ENCODE measurements around the gene CTTNBP2. TPM values are rescaled to one million over a fixed set of nuclear protein-coding genes. Genes with fewer than 3 reads are reported as not detected.

Gene CTTNBP2
- total and polyA plus RNA-seq, 2 of the 13 experiments (the other 11 are each of a cell fraction or from before 2014, with no cell fraction given) = not detected

DNA sequence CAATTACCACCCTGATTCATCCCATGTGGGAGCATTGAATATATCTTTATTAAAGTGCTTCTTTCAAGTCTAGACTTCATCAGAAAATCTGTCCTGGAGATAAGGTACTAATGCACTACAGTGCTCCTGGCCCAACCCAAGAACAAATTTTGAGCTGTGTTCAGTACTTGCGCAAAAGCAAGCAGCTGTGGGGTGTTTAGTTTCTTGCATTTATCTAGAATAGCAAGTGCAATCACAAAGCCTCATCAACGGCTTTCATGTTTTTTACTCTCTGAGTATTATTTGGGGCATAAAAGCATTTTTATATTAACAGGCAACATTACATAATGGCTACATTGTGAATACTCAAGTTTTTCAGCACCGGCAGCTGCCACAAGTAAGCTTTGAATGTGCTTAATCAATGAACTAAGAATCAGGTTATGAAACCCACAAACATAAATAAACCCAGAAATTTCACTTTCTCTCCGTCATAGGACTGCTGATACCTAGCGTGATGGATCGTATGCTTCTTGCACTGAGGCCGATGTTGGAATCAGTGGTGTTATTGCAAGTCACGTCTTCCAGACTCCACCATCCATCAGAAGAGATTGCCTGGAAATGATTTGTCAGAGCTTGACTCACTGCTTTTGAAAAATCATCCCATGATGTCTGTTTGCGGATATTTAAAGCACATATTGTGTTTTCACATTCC is 113.1 kb downstream of the CTTNBP2 start:
- Histone ChIP-seq H3K4me1 (ENCODE audit: insufficient read depth, low read length) (no peaks in the 10 kb centered on the region), H3K4me2 (ENCODE audit: low read depth, low read length) (no peak overlapping the region), H3K36me3 (replicated peaks in 1 of 2; ENCODE audit: control insufficient read depth in 1 of 2, insufficient read depth in 2 of 2, low read length in 2 of 2) (no peaks in the 10 kb centered on the region), H3K9me3 (ENCODE audit: low read length) (no peaks in the 10 kb centered on the region), H3K4me3 (replicated peaks in 1 of 3; ENCODE audit: insufficient read depth in 1 of 3, low read depth in 2 of 3, low read length in 3 of 3) (no peak overlapping the region), H3K9ac (ENCODE audit: insufficient read depth, low read depth, low read length) (no peak overlapping the region), H3K27me3 (ENCODE audit: control insufficient read depth in 1 of 2, insufficient read depth in 2 of 2, low read length in 2 of 2) (no peaks in the 10 kb centered on the region), H2AFZ (ENCODE audit: low read length) (no peak overlapping the region), H3K27ac (ENCODE audit: extremely low read length, insufficient read depth, low read length) (no peak overlapping the region), H3K79me2 (ENCODE audit: insufficient read depth, low read length) (no peaks in the 10 kb centered on the region), H4K20me1 (ENCODE audit: insufficient read depth, low read length) (no peaks in the 10 kb centered on the region)
- 34% methylated on average over 9 of the region's 9 CpGs for WGBS (ENCODE audit: low lambda C conversion rate)
- FAIRE-seq = no peak
- no TSS peak for BruUV-seq (replicated peaks)
- intact Hi-C loops (cut with micrococcal nuclease; ENCODE audit: unreplicated experiment) = no loop called here
- CTCF ChIA-PET (ENCODE audit: low intra/inter-chr PET ratio, low total read pairs) = no interaction called here
- POLR2A ChIA-PET = no interaction called here
- ATAC-seq = no peak
- no peak for DNase-seq (ENCODE audit: low spot score)
- in situ Hi-C loops (cut with HindIII; ENCODE audit: extremely low pct_ligation_motif_present, low pct_unique_long_range_greater_than_20kb) = no loop called here
- TF ChIP-seq SKI (IDR thresholded peaks at IDR 0.05; ENCODE audit: partially characterized antibody) = no peak
- no peak for TF ChIP-seq KLF11 (CRISPR knock-in tag; IDR thresholded peaks at IDR 0.05)
- no peak for TF ChIP-seq PHB2 (IDR thresholded peaks at IDR 0.05; ENCODE audit: partially characterized antibody)
- no peak for TF ChIP-seq TOPORS (CRISPR knock-in tag; IDR thresholded peaks at IDR 0.05)
- no peak for TF ChIP-seq ZNF567 (CRISPR knock-in tag; IDR thresholded peaks at IDR 0.05; ENCODE audit: borderline replicate concordance)
- no peak for TF ChIP-seq MATR3 (CRISPR knock-in tag; IDR thresholded peaks at IDR 0.05)
- no peak for TF ChIP-seq SMAD1 (CRISPR knock-in tag; IDR thresholded peaks at IDR 0.05; ENCODE audit: borderline replicate concordance, low read depth)
- TF ChIP-seq, protein P1, sequence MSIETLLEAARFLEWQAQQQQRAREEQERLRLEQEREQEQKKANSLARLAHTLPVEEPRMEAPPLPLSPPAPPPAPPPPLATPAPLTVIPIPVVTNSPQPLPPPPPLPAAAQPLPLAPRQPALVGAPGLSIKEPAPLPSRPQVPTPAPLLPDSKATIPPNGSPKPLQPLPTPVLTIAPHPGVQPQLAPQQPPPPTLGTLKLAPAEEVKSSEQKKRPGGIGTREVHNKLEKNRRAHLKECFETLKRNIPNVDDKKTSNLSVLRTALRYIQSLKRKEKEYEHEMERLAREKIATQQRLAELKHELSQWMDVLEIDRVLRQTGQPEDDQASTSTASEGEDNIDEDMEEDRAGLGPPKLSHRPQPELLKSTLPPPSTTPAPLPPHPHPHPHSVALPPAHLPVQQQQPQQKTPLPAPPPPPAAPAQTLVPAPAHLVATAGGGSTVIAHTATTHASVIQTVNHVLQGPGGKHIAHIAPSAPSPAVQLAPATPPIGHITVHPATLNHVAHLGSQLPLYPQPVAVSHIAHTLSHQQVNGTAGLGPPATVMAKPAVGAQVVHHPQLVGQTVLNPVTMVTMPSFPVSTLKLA (IDR thresholded peaks at IDR 0.05) = no peak
- TF ChIP-seq, protein P2, sequence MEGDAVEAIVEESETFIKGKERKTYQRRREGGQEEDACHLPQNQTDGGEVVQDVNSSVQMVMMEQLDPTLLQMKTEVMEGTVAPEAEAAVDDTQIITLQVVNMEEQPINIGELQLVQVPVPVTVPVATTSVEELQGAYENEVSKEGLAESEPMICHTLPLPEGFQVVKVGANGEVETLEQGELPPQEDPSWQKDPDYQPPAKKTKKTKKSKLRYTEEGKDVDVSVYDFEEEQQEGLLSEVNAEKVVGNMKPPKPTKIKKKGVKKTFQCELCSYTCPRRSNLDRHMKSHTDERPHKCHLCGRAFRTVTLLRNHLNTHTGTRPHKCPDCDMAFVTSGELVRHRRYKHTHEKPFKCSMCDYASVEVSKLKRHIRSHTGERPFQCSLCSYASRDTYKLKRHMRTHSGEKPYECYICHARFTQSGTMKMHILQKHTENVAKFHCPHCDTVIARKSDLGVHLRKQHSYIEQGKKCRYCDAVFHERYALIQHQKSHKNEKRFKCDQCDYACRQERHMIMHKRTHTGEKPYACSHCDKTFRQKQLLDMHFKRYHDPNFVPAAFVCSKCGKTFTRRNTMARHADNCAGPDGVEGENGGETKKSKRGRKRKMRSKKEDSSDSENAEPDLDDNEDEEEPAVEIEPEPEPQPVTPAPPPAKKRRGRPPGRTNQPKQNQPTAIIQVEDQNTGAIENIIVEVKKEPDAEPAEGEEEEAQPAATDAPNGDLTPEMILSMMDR (CRISPR knock-in tag; IDR thresholded peaks at IDR 0.05) = no peak
- no peak for TF ChIP-seq ZNF235 (CRISPR knock-in tag; IDR thresholded peaks at IDR 0.05; ENCODE audit: borderline replicate concordance)
- TF ChIP-seq HHEX (CRISPR knock-in tag; IDR thresholded peaks at IDR 0.05) = no peak
- TF ChIP-seq CBFB (CRISPR knock-in tag; IDR thresholded peaks at IDR 0.05) = no peak
- no peak for TF ChIP-seq ZNF251 (CRISPR knock-in tag; IDR thresholded peaks at IDR 0.05)
- TF ChIP-seq ZNF382 (CRISPR knock-in tag; IDR thresholded peaks at IDR 0.05; ENCODE audit: borderline replicate concordance) = no peak
- TF ChIP-seq AKNA (CRISPR knock-in tag; IDR thresholded peaks at IDR 0.05; ENCODE audit: borderline replicate concordance) = no peak
- TF ChIP-seq ZNF256 (CRISPR knock-in tag; conservative IDR thresholded peaks at IDR 0.05) = no peak

Measured in HepG2 (cell line).